ENCODE results near the gene CLSTN2. TPM values are rescaled to one million over a fixed set of nuclear protein-coding genes. Genes with fewer than 3 reads are reported as not detected.

CLSTN2 gene
- total and polyA plus RNA-seq, 2 of the 8 experiments (the other 6 are each of a cell fraction or from before 2014, with no cell fraction given) = 0.39 to 0.52 TPM

- Histone ChIP-seq H2BK120ac (replicated peaks; ENCODE audit: low read depth, low read length) (no peak overlapping the region), H3K36me3 (ENCODE audit: control insufficient read depth in 2 of 4, insufficient read depth in 4 of 4, low read length in 3 of 4) (no peaks in the 10 kb centered on the region), H3K27ac (ENCODE audit: low read depth, low read length) (no peak overlapping the region), H3K23me2 (ENCODE audit: low read depth, low read length) (no peaks in the 10 kb centered on the region), H2BK20ac (ENCODE audit: low read length) (0 out of 2 replicates have a peak overlapping the region, but pooled peaks have one; percentile 22), H4K5ac (ENCODE audit: insufficient read length, low read depth, low read length) (no peak overlapping the region), H3K4ac (replicated peaks; ENCODE audit: insufficient read length, low read depth, low read length) (no peak overlapping the region), H3K4me3 (ENCODE audit: extremely low read depth in 1 of 4, insufficient read depth in 2 of 4, low read depth in 3 of 4, low read length in 4 of 4) (no peak overlapping the region), H3K18ac (ENCODE audit: extremely low read depth, low read length) (no peak overlapping the region), H4K91ac (replicated peaks; ENCODE audit: insufficient read length, low read length) (no peak overlapping the region), H4K20me1 (replicated peaks in 1 of 2; ENCODE audit: control insufficient read depth in 1 of 2, insufficient read depth in 2 of 2, low read length in 2 of 2) (no peaks in the 10 kb centered on the region), H2BK15ac (ENCODE audit: low read length) (no peak overlapping the region), H3K27me3 (replicated peaks in 1 of 4; ENCODE audit: control insufficient read depth in 3 of 4, extremely low read depth in 1 of 4, insufficient read depth in 3 of 4, low read length in 3 of 4) (peaks cover 0 to 2% (median 0%) of the 10 kb centered on the region in 4 experiments; a peak in 1 of 7 replicates), H3K23ac (ENCODE audit: insufficient read length) (no peak overlapping the region), H3K56ac (replicated peaks; ENCODE audit: insufficient read length, low read depth, low read length) (no peak overlapping the region), H3K9me3 (ENCODE audit: insufficient read depth in 2 of 2, low read depth in 1 of 2, low read length in 1 of 2) (no peaks in the 10 kb centered on the region), H4K8ac (ENCODE audit: extremely low read depth, insufficient read depth, low read length) (no peak overlapping the region), H2AK5ac (ENCODE audit: low read depth, low read length) (no peak overlapping the region), H3K4me2 (ENCODE audit: insufficient read depth in 1 of 2, low read depth in 2 of 2, low read length in 2 of 2) (peak overlapping the region; percentile 11 to 43; a peak in 1 of 4 replicates), H3K9ac (replicated peaks in 1 of 4; ENCODE audit: extremely low read depth in 1 of 4, low read depth in 3 of 4, low read length in 3 of 4) (no peak overlapping the region), H2BK5ac (ENCODE audit: low read depth, low read length) (no peak overlapping the region), H3K14ac (ENCODE audit: insufficient read length) (no peak overlapping the region), H3K79me1 (ENCODE audit: low read depth, low read length) (no peaks in the 10 kb centered on the region), H3K4me1 (replicated peaks in 1 of 4; ENCODE audit: control insufficient read depth in 3 of 4, insufficient read depth in 4 of 4, low read length in 3 of 4) (peaks cover 6 to 32% (median 22%) of the 10 kb centered on the region in 4 experiments; a peak in 6 of 7 replicates), H2BK12ac (ENCODE audit: low read depth, low read length) (no peak overlapping the region), H2AFZ (ENCODE audit: low read length) (no peak overlapping the region), H3K79me2 (ENCODE audit: control insufficient read depth in 1 of 2, insufficient read depth in 2 of 2, low read length in 2 of 2) (no peaks in the 10 kb centered on the region)
- TF ChIP-seq POLR2A (IDR thresholded peaks at IDR 0.05; ENCODE audit: control extremely low read depth in 1 of 2, low read depth in 2 of 2, low read length in 2 of 2) = no peak
- no peak for TF ChIP-seq RXRA (IDR thresholded peaks at IDR 0.05; ENCODE audit: insufficient read depth, low read depth, low read length)
- TF ChIP-seq KDM4A (IDR thresholded peaks at IDR 0.05; ENCODE audit: low read depth, low read length, severe bottlenecking) = no peak
- TF ChIP-seq FOSL1 (IDR thresholded peaks at IDR 0.05; ENCODE audit: insufficient read depth, low read depth, low read length) = no peak
- no peak for TF ChIP-seq TEAD4 (IDR thresholded peaks at IDR 0.05; ENCODE audit: low read depth, low read length)
- no peak for TF ChIP-seq MAFK (IDR thresholded peaks at IDR 0.05; ENCODE audit: low read depth, low read length)
- no peak for TF ChIP-seq TCF12 (IDR thresholded peaks at IDR 0.05; ENCODE audit: low read depth, low read length)
- no peak for TF ChIP-seq RNF2 (IDR thresholded peaks at IDR 0.05; ENCODE audit: borderline replicate concordance, low read depth, low read length, missing control alignments, poor library complexity, severe bottlenecking)
- 82% methylated on average over 4 of the region's 4 CpGs; no CpG with 5 or more reads in 1 of the 2 experiments for WGBS, 2 experiments (ENCODE audit: extremely low coverage in 1 of 2, insufficient coverage in 1 of 2, insufficient read length in 1 of 2, insufficient replicate concordance in 2 of 2, low coverage in 1 of 2, low lambda C conversion rate in 2 of 2, missing lambda C conversion rate in 1 of 2)
- ChIA-PET CTCF (ENCODE audit: partially characterized antibody) (interaction anchor here (0.6 kb wide), 2 partner anchors 238 to 570 kb away, joined by 3 to 4 read pairs; no protein-coding TSS in a partner anchor), POLR2A (ENCODE audit: partially characterized antibody) (no interaction called here)
- DNase-seq (ENCODE audit: low read depth in 1 of 2, low spot score in 2 of 2) (no peak), FAIRE-seq (no peak)
These were observed 570.9 kb downstream of the CLSTN2 start for GRCh38 chr3:140505876-140506275.

Measured in H1 (cell line).